ENCODE data around the gene CLEC16A. TPM values are rescaled to one million over a fixed set of nuclear protein-coding genes. Genes with fewer than 3 reads are reported as not detected.

CLEC16A gene
- total RNA-seq, 1 donor from 2014 or later: 57.6 TPM

GRCh38 chr16:11032000-11032921, 87.9 kb downstream of the CLEC16A start:
- no peak for DNase-seq
- H3K4me1 Mint-ChIP-seq: peaks cover 3% of the 10 kb centered on the region
- CTCF ChIA-PET: no interaction called here
- H3K9me3 Mint-ChIP-seq: peaks cover 6% of the 10 kb centered on the region
- H3K4me3 Mint-ChIP-seq: no peak overlapping the region
- peaks cover 99% of the 10 kb centered on the region for H3K36me3 Mint-ChIP-seq (ENCODE audit: low read depth)
- no peak for TF ChIP-seq CTCF (IDR thresholded peaks at IDR 0.05)
- no peak for ATAC-seq (ENCODE audit: low read depth)
- no peaks in the 10 kb centered on the region for H3K27me3 Mint-ChIP-seq
- POLR2A ChIA-PET: no interaction called here
- intact Hi-C loops (cut with micrococcal nuclease): no loop called here
- no peak overlapping the region for H3K27ac Mint-ChIP-seq

GRCh38 chr16:11032922-11033291, 88.5 kb downstream of the CLEC16A start:
- no peak overlapping the region for H3K4me3 Mint-ChIP-seq
- POLR2A ChIA-PET: no interaction called here

GRCh38 chr16:11033629-11034420, 89.5 kb downstream of the CLEC16A start:
- ChIA-PET POLR2A (interaction anchor here (0.7 kb wide), 1 partner anchor 221 kb away, joined by 3 read pairs; no protein-coding TSS in a partner anchor), CTCF (no interaction called here)
- Mint-ChIP-seq H3K9me3 (peaks cover 2% of the 10 kb centered on the region), H3K27me3 (no peaks in the 10 kb centered on the region), H3K4me3 (no peak overlapping the region), H3K27ac (no peak overlapping the region), H3K4me1 (peaks cover 3% of the 10 kb centered on the region), H3K36me3 (ENCODE audit: low read depth) (peaks cover 96% of the 10 kb centered on the region)
- ATAC-seq (ENCODE audit: low read depth) (no peak), DNase-seq (no peak)
- intact Hi-C loops (cut with micrococcal nuclease): no loop called here
- TF ChIP-seq CTCF (IDR thresholded peaks at IDR 0.05): no peak

More at GRCh38 chr16:11032922-11033291, 88.5 kb downstream of the CLEC16A start:
- intact Hi-C loops (cut with micrococcal nuclease): no loop called here
- no peak for ATAC-seq (ENCODE audit: low read depth)
- no peaks in the 10 kb centered on the region for H3K27me3 Mint-ChIP-seq
- no peak for DNase-seq
- TF ChIP-seq CTCF (IDR thresholded peaks at IDR 0.05): no peak
- H3K27ac Mint-ChIP-seq: no peak overlapping the region
- peaks cover 3% of the 10 kb centered on the region for H3K4me1 Mint-ChIP-seq
- peaks cover 97% of the 10 kb centered on the region for H3K36me3 Mint-ChIP-seq (ENCODE audit: low read depth)
- H3K9me3 Mint-ChIP-seq: peaks cover 4% of the 10 kb centered on the region
- CTCF ChIA-PET: no interaction called here

- no peaks in the 10 kb centered on the region for H3K27me3 Mint-ChIP-seq
- intact Hi-C loops (cut with micrococcal nuclease): no loop called here
- no peak overlapping the region for H3K4me3 Mint-ChIP-seq
- ChIA-PET CTCF (no interaction called here), POLR2A (interaction anchor here (0.6 to 0.7 kb wide), 2 partner anchors 220 to 693 kb away, joined by 3 to 4 read pairs; no protein-coding TSS in a partner anchor)
- DNase-seq: no peak
- peaks cover 3% of the 10 kb centered on the region for H3K4me1 Mint-ChIP-seq
- no peak for ATAC-seq (ENCODE audit: low read depth)
- no peak overlapping the region for H3K27ac Mint-ChIP-seq
- H3K36me3 Mint-ChIP-seq (ENCODE audit: low read depth): peaks cover 94% of the 10 kb centered on the region
- H3K9me3 Mint-ChIP-seq: no peaks in the 10 kb centered on the region
- TF ChIP-seq CTCF (IDR thresholded peaks at IDR 0.05): no peak
Observed at GRCh38 chr16:11034481-11034931, 90.1 kb downstream of the CLEC16A start.

GRCh38 chr16:11035096-11035495, 90.7 kb downstream of the CLEC16A start:
- Mint-ChIP-seq H3K4me3 (no peak overlapping the region), H3K9me3 (no peaks in the 10 kb centered on the region), H3K4me1 (no peaks in the 10 kb centered on the region), H3K27ac (no peak overlapping the region), H3K27me3 (no peaks in the 10 kb centered on the region), H3K36me3 (ENCODE audit: low read depth) (peaks cover 94% of the 10 kb centered on the region)
- no peak for DNase-seq
- POLR2A ChIA-PET: interaction anchor here (0.6 to 0.7 kb wide), 2 partner anchors 164 to 692 kb away, joined by 3 to 4 read pairs; no protein-coding TSS in a partner anchor
- CTCF ChIA-PET: no interaction called here
- TF ChIP-seq CTCF (IDR thresholded peaks at IDR 0.05): no peak
- ATAC-seq (ENCODE audit: low read depth): no peak
- intact Hi-C loops (cut with micrococcal nuclease): no loop called here
